GM12878 (cell line): ENCODE measurements around the gene EMSY. TPM values are rescaled to one million over a fixed set of nuclear protein-coding genes. Genes with fewer than 3 reads are reported as not detected.

ENCODE experiments used
- ATAC-seq: fragments of 200-7000 bp; cut with Tn5 transposase; 3 replicates; pipeline ENCODE4 v1.9.1; 2020; ENCODE audit warnings: mild to moderate bottlenecking, moderate library complexity
- BruUV-seq: library from RNA; stranded (reverse); fragments of 400-500 nt; replicated peaks from 2 replicates; lab custom pipeline; 2021; lab: Mats Ljungman, UMichigan
- CTCF ChIA-PET: fragments of 300-600 bp; sonication (Branson Sonifier 250); formaldehyde crosslinking; extraction: SDS; loops from one replicate; lab custom pipeline; 2021; ENCODE audit warnings: inconsistent platforms; lab: Yijun Ruan, JAX
- POLR2A ChIA-PET: fragments of 350-600 bp; formaldehyde crosslinking; extraction: SDS; loops from one replicate; lab custom pipeline; 2021; ENCODE audit warnings: inconsistent platforms; lab: Charles Lee
- RAD21 ChIA-PET: fragments of 300-600 bp; sonication (Branson Sonifier 250); formaldehyde crosslinking; loops from one replicate; lab custom pipeline; 2023; ENCODE audit warnings: antibody characterized with exemption; ENCODE audit not compliant: unreplicated experiment; lab: Charles Lee
- SMC1A ChIA-PET: fragments of 300-600 bp; sonication (Branson Sonifier 250); formaldehyde crosslinking; loops from one replicate; lab custom pipeline; 2023; ENCODE audit not compliant: unreplicated experiment, uncharacterized antibody; lab: Charles Lee
- DNase-seq: peaks from one replicate; pipeline ENCODE4 v3.0.0-alpha.2; 2011; ENCODE audit warnings: low read depth, low spot score
- FAIRE-seq: peaks from 3 replicates; lab custom pipeline; 2011; peaks lifted over from hg19 to GRCh38; lab: Jason Lieb, UNC
- H2AFZ ChIP-seq: 2 replicates; pipeline ENCODE4 v1.6.0; 2011; ENCODE audit warnings: low read depth, low read length, control low read depth; ENCODE audit not compliant: control insufficient read depth
- H3K27ac ChIP-seq: 2 replicates; pipeline ENCODE4 v1.5.1; 2011; ENCODE audit warnings: control low read depth; ENCODE audit not compliant: control insufficient read depth, insufficient read depth
- H3K27me3 ChIP-seq, 2 experiments: replicated peaks in 1 of 2; 2 replicates each; pipeline versions ENCODE4 v1.6.0 to v1.6.1; 2011; ENCODE audit warnings: low read length in 1 of 2; ENCODE audit not compliant: control insufficient read depth in 2 of 2, insufficient read depth in 2 of 2
- H3K36me3 ChIP-seq, 2 experiments: 2 replicates each; pipeline ENCODE4 v1.5.1; 2011; ENCODE audit warnings: low read length in 1 of 2; ENCODE audit not compliant: control insufficient read depth in 2 of 2, insufficient read depth in 2 of 2
- H3K4me1 ChIP-seq: 2 replicates; pipeline ENCODE4 v1.6.1; 2011; ENCODE audit warnings: mild to moderate bottlenecking, low read length, moderate library complexity, mixed read lengths; ENCODE audit not compliant: control insufficient read depth, insufficient read depth
- H3K4me2 ChIP-seq: 2 replicates; pipeline ENCODE4 v1.6.0; 2011; ENCODE audit warnings: control low read depth; ENCODE audit not compliant: control insufficient read depth, insufficient read depth
- H3K4me3 ChIP-seq: fragments of 200-600 bp; sonication (generic); 2 replicates; pipeline ENCODE4 v1.5.1; 2016
- H3K79me2 ChIP-seq: 2 replicates; pipeline ENCODE4 v1.6.0; 2011; ENCODE audit warnings: low read length; ENCODE audit not compliant: control insufficient read depth, insufficient read depth
- H3K9ac ChIP-seq: 2 replicates; pipeline ENCODE4 v1.8.0; 2011; ENCODE audit warnings: low read length, control low read depth, mixed read lengths; ENCODE audit not compliant: control insufficient read depth, insufficient read depth
- H3K9me3 ChIP-seq: replicated peaks from 3 replicates; pipeline ENCODE4 v1.5.1; 2011; ENCODE audit warnings: mild to moderate bottlenecking, low read length; ENCODE audit not compliant: control insufficient read depth, insufficient read depth
- H4K20me1 ChIP-seq: 2 replicates; pipeline ENCODE4 v1.6.0; 2011; ENCODE audit not compliant: control insufficient read depth, insufficient read depth
- ASH2L ChIP-seq: fragments of 300-600, 200-600 bp; sonication (generic); IDR thresholded peaks from 2 replicates; pipeline ENCODE4 v1.6.1; 2017; ENCODE audit warnings: low read depth, mild to moderate bottlenecking, borderline replicate concordance
- ETV6 ChIP-seq, 2 experiments: fragments of 450-650 bp in 1 of 2; IDR thresholded peaks in 1 of 2; conservative IDR thresholded peaks in 1 of 2; 2 replicates each; pipeline ENCODE4 v1.6.1; 2014; ENCODE audit warnings: antibody characterized with exemption in 1 of 2, borderline replicate concordance in 1 of 2, low read depth in 1 of 2, mild to moderate bottlenecking in 1 of 2, moderate library complexity in 1 of 2
- EZH2 ChIP-seq: IDR thresholded peaks from 2 replicates; pipeline ENCODE4 v1.6.1; 2012; ENCODE audit warnings: low read depth, mild to moderate bottlenecking, control low read depth, inconsistent platforms, low read length, borderline replicate concordance; ENCODE audit not compliant: control insufficient read depth
- KDM1A ChIP-seq: fragments of 200-600 bp; sonication (generic); IDR thresholded peaks from 2 replicates; pipeline ENCODE4 v1.6.1; 2016; ENCODE audit warnings: borderline replicate concordance
- NFYA ChIP-seq: IDR thresholded peaks from 2 replicates; pipeline ENCODE4 v1.6.1; 2011; ENCODE audit warnings: low read depth, mild to moderate bottlenecking, low read length, improper control_type of control experiment, borderline replicate concordance
- SMAD1 ChIP-seq: fragments of 450-650 bp; IDR thresholded peaks from 2 replicates; pipeline ENCODE4 v1.6.1; 2018; ENCODE audit warnings: mild to moderate bottlenecking, low read depth; ENCODE audit not compliant: partially characterized antibody
- SMC3 ChIP-seq: IDR thresholded peaks from 2 replicates; pipeline ENCODE4 v1.6.1; 2011; ENCODE audit warnings: low read length, improper control_type of control experiment, borderline replicate concordance
- SUPT20H ChIP-seq: IDR thresholded peaks from 2 replicates; pipeline ENCODE4 v1.6.1; 2011; ENCODE audit warnings: low read depth, mild to moderate bottlenecking, low read length, moderate library complexity, borderline replicate concordance; ENCODE audit not compliant: control insufficient read depth
- ZNF384 ChIP-seq: IDR thresholded peaks from 2 replicates; pipeline ENCODE4 v1.6.1; 2012; ENCODE audit warnings: low read depth, mild to moderate bottlenecking, low read length, improper control_type of control experiment, borderline replicate concordance
- WGBS: methylation state at CpG from one replicate; pipeline ENCODE4 v1.1.6; 2016; ENCODE audit warnings: low lambda C conversion rate; ENCODE audit not compliant: insufficient replicate concordance, insufficient coverage; ENCODE audit errors: missing lambda C conversion rate; 5-methylcytosine and 5-hydroxymethylcytosine counted together
- in situ Hi-C: fragments of 300-500 bp; cut with MboI; formaldehyde crosslinking; loops from 9 replicates; pipeline ENCODE4 v1.14.3; 2018; ENCODE audit warnings: mixed read lengths
- intact Hi-C: fragments of 100-400 bp; cut with micrococcal nuclease; formaldehyde crosslinking; loops from one replicate; pipeline ENCODE4 v1.14.2; 2022; ENCODE audit not compliant: unreplicated experiment
- polyA plus RNA-seq, 11 experiments: library from polyadenylated mRNA; depleted of rRNA in 4 of 11; unstranded in 6 of 11; stranded (reverse) in 5 of 11; fragments of >200 nt; fragmentation: Nextera tagmentation in 4 of 11; fragmentation: Illumina TruSeq in 1 of 11; extraction: Ambion mirVana in 4 of 11; extraction: Trizol in 1 of 11; gene quantifications; 1 replicate in 1 of 11; 2 replicates in 10 of 11; pipeline versions ENCODE4 v1.2.1 to v1.2.3, GENCODE V29; 2011 to 2016; ENCODE audit warnings: inconsistent platforms in 2 of 11, missing spikeins in 2 of 11, low read depth in 1 of 11
- total RNA-seq, 4 experiments: library from RNA; depleted of rRNA in 3 of 4; stranded (reverse); fragments of >200 nt in 3 of 4; fragmentation: Illumina TruSeq in 1 of 4; extraction: Trizol in 1 of 4; gene quantifications; 2 replicates each; pipeline versions ENCODE4 v1.2.1 to v1.2.3, GENCODE V29; 2013 to 2021
- TF ChIP-seq, protein P1 (sequence below): fragments of 450-650 bp; IDR thresholded peaks from 2 replicates; pipeline ENCODE4 v1.6.1; 2016; ENCODE audit warnings: mild to moderate bottlenecking, moderate library complexity, borderline replicate concordance
- TF ChIP-seq, protein P2 (sequence below): fragments of 450-650 bp; IDR thresholded peaks from 2 replicates; pipeline ENCODE4 v1.6.1; 2017; ENCODE audit warnings: mild to moderate bottlenecking

EMSY gene
- total and polyA plus RNA-seq, 10 of the 15 experiments (the other 5 are each of a cell fraction or from before 2014, with no cell fraction given), result 9.3 to 26.9 (median 13.0) TPM

DNA sequence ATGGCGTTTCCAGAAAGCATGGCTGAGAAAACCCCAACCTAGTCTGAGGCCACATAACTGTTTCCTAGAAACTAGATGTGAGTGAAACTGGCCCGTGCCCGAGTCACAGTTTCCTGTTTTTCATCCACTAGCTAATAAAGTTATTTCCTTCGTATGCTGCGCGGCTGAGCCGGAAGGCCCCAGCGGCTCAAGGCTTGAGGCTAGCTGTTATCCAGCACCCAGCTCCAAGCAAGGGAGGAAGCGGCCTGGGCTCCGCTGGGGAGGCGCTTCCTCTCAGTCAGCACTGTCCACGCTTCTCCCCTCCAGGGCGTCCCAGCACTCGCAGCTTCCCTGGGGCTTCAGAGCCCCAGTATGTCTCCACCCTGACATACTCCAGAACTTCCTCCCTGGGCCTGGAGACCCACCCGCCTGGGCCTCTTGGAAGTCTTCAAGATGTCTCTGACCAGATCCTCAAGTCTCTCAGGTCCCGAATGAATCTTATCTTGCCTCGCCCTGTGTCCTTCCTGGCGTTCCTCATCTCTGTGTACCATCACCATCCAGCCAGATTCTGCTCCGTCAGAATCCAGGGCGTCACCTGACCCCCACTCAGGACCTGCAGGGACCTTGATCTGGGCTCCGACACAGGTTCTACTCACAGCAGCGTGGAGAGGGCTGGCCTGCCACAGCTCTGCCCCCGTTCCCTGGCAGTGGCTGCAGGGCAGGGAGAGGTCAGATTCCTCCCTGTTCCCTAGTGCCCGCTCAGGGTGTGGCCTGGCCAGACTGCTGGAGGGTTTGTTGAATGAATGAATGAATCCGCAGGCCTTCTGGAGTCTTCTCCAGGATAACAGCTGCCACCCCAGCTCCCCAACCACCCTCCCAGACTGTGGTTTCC is 143.9 kb downstream of the EMSY start:
- Histone ChIP-seq H3K79me2 (no peaks in the 10 kb centered on the region), H3K36me3 (no peaks in the 10 kb centered on the region), H3K9me3 (no peaks in the 10 kb centered on the region), H3K9ac (no peak overlapping the region), H3K27ac (no peak overlapping the region), H3K27me3 (no peaks in the 10 kb centered on the region), H3K4me3 (no peak overlapping the region), H2AFZ (peak overlapping the region; percentile 21; the same call in 1 of the 2 replicates), H4K20me1 (no peaks in the 10 kb centered on the region), H3K4me1 (no peaks in the 10 kb centered on the region), H3K4me2 (no peak overlapping the region)
- SMC1A ChIA-PET, result interaction anchor here (1.3 kb wide), 1 partner anchor 10 kb away, joined by 3 read pairs; no protein-coding TSS in a partner anchor
- CTCF ChIA-PET, result interaction anchor here (1.1 kb wide), 1 partner anchor 11 kb away, joined by 3 read pairs; no protein-coding TSS in a partner anchor
- no peak for ATAC-seq
- WGBS, result 35% methylated on average over 25 of the region's 25 CpGs
- intact Hi-C loops (no loop called here), in situ Hi-C loops (no loop called here)
- no TSS peak for BruUV-seq
- FAIRE-seq, result no peak
- POLR2A ChIA-PET, result no interaction called here
- RAD21 ChIA-PET, result no interaction called here
- DNase-seq, result no peak
- TF ChIP-seq ASH2L (no peak), EZH2 (no peak), KDM1A (no peak), ZNF384 (no peak), SUPT20H (no peak), SMAD1 (no peak), NFYA (no peak), SMC3 (no peak), ETV6 (conservative IDR thresholded peaks at IDR 0.05 in 1 of 2, IDR thresholded peaks at IDR 0.05 in 1 of 2; ENCODE audit: borderline replicate concordance in 1 of 2, low read depth in 1 of 2) (peak in 1 of 2 experiments; percentile 72; a peak in 2 of 4 replicates)
- TF ChIP-seq, protein P1, sequence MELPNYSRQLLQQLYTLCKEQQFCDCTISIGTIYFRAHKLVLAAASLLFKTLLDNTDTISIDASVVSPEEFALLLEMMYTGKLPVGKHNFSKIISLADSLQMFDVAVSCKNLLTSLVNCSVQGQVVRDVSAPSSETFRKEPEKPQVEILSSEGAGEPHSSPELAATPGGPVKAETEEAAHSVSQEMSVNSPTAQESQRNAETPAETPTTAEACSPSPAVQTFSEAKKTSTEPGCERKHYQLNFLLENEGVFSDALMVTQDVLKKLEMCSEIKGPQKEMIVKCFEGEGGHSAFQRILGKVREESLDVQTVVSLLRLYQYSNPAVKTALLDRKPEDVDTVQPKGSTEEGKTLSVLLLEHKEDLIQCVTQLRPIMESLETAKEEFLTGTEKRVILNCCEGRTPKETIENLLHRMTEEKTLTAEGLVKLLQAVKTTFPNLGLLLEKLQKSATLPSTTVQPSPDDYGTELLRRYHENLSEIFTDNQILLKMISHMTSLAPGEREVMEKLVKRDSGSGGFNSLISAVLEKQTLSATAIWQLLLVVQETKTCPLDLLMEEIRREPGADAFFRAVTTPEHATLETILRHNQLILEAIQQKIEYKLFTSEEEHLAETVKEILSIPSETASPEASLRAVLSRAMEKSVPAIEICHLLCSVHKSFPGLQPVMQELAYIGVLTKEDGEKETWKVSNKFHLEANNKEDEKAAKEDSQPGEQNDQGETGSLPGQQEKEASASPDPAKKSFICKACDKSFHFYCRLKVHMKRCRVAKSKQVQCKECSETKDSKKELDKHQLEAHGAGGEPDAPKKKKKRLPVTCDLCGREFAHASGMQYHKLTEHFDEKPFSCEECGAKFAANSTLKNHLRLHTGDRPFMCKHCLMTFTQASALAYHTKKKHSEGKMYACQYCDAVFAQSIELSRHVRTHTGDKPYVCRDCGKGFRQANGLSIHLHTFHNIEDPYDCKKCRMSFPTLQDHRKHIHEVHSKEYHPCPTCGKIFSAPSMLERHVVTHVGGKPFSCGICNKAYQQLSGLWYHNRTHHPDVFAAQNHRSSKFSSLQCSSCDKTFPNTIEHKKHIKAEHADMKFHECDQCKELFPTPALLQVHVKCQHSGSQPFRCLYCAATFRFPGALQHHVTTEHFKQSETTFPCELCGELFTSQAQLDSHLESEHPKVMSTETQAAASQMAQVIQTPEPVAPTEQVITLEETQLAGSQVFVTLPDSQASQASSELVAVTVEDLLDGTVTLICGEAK, result peak; percentile 18; the same call in 1 of the 2 replicates
- TF ChIP-seq, protein P2, sequence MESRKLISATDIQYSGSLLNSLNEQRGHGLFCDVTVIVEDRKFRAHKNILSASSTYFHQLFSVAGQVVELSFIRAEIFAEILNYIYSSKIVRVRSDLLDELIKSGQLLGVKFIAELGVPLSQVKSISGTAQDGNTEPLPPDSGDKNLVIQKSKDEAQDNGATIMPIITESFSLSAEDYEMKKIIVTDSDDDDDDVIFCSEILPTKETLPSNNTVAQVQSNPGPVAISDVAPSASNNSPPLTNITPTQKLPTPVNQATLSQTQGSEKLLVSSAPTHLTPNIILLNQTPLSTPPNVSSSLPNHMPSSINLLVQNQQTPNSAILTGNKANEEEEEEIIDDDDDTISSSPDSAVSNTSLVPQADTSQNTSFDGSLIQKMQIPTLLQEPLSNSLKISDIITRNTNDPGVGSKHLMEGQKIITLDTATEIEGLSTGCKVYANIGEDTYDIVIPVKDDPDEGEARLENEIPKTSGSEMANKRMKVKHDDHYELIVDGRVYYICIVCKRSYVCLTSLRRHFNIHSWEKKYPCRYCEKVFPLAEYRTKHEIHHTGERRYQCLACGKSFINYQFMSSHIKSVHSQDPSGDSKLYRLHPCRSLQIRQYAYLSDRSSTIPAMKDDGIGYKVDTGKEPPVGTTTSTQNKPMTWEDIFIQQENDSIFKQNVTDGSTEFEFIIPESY, result no peak
